GM12878 (cell line): ENCODE results near the gene TERB1. TPM values are rescaled to one million over a fixed set of nuclear protein-coding genes. Genes with fewer than 3 reads are reported as not detected.

Experiments
- ATAC-seq: fragments of 200-7000 bp; cut with Tn5 transposase; 3 replicates; pipeline ENCODE4 v1.9.1; 2020; ENCODE audit warnings: mild to moderate bottlenecking, moderate library complexity
- BruUV-seq: library from RNA; stranded (reverse); fragments of 400-500 nt; replicated peaks from 2 replicates; lab custom pipeline; 2021; lab: Mats Ljungman, UMichigan
- CTCF ChIA-PET: fragments of 300-600 bp; sonication (Branson Sonifier 250); formaldehyde crosslinking; extraction: SDS; loops from one replicate; lab custom pipeline; 2021; ENCODE audit warnings: inconsistent platforms; lab: Yijun Ruan, JAX
- POLR2A ChIA-PET: fragments of 350-600 bp; formaldehyde crosslinking; extraction: SDS; loops from one replicate; lab custom pipeline; 2021; ENCODE audit warnings: inconsistent platforms; lab: Charles Lee
- RAD21 ChIA-PET: fragments of 300-600 bp; sonication (Branson Sonifier 250); formaldehyde crosslinking; loops from one replicate; lab custom pipeline; 2023; ENCODE audit warnings: antibody characterized with exemption; ENCODE audit not compliant: unreplicated experiment; lab: Charles Lee
- SMC1A ChIA-PET: fragments of 300-600 bp; sonication (Branson Sonifier 250); formaldehyde crosslinking; loops from one replicate; lab custom pipeline; 2023; ENCODE audit not compliant: unreplicated experiment, uncharacterized antibody; lab: Charles Lee
- DNase-seq: peaks from one replicate; pipeline ENCODE4 v3.0.0-alpha.2; 2011; ENCODE audit warnings: low read depth, low spot score
- FAIRE-seq: peaks from 3 replicates; lab custom pipeline; 2011; peaks lifted over from hg19 to GRCh38; lab: Jason Lieb, UNC
- H2AFZ ChIP-seq: 2 replicates; pipeline ENCODE4 v1.6.0; 2011; ENCODE audit warnings: low read depth, low read length, control low read depth; ENCODE audit not compliant: control insufficient read depth
- H3K27ac ChIP-seq: 2 replicates; pipeline ENCODE4 v1.5.1; 2011; ENCODE audit warnings: control low read depth; ENCODE audit not compliant: control insufficient read depth, insufficient read depth
- H3K27me3 ChIP-seq, 2 experiments: replicated peaks in 1 of 2; 2 replicates each; pipeline versions ENCODE4 v1.6.0 to v1.6.1; 2011; ENCODE audit warnings: low read length in 1 of 2; ENCODE audit not compliant: control insufficient read depth in 2 of 2, insufficient read depth in 2 of 2
- H3K36me3 ChIP-seq, 2 experiments: 2 replicates each; pipeline ENCODE4 v1.5.1; 2011; ENCODE audit warnings: low read length in 1 of 2; ENCODE audit not compliant: control insufficient read depth in 2 of 2, insufficient read depth in 2 of 2
- H3K4me1 ChIP-seq: 2 replicates; pipeline ENCODE4 v1.6.1; 2011; ENCODE audit warnings: mild to moderate bottlenecking, low read length, moderate library complexity, mixed read lengths; ENCODE audit not compliant: control insufficient read depth, insufficient read depth
- H3K4me2 ChIP-seq: 2 replicates; pipeline ENCODE4 v1.6.0; 2011; ENCODE audit warnings: control low read depth; ENCODE audit not compliant: control insufficient read depth, insufficient read depth
- H3K4me3 ChIP-seq: fragments of 200-600 bp; sonication (generic); 2 replicates; pipeline ENCODE4 v1.5.1; 2016
- H3K79me2 ChIP-seq: 2 replicates; pipeline ENCODE4 v1.6.0; 2011; ENCODE audit warnings: low read length; ENCODE audit not compliant: control insufficient read depth, insufficient read depth
- H3K9ac ChIP-seq: 2 replicates; pipeline ENCODE4 v1.8.0; 2011; ENCODE audit warnings: low read length, control low read depth, mixed read lengths; ENCODE audit not compliant: control insufficient read depth, insufficient read depth
- H3K9me3 ChIP-seq: replicated peaks from 3 replicates; pipeline ENCODE4 v1.5.1; 2011; ENCODE audit warnings: mild to moderate bottlenecking, low read length; ENCODE audit not compliant: control insufficient read depth, insufficient read depth
- H4K20me1 ChIP-seq: 2 replicates; pipeline ENCODE4 v1.6.0; 2011; ENCODE audit not compliant: control insufficient read depth, insufficient read depth
- E2F8 ChIP-seq: fragments of 450-650 bp; IDR thresholded peaks from 2 replicates; pipeline ENCODE4 v1.6.1; 2018; ENCODE audit warnings: mild to moderate bottlenecking, low read depth, moderate library complexity; ENCODE audit not compliant: partially characterized antibody
- POLR2AphosphoS5 ChIP-seq: IDR thresholded peaks from 2 replicates; pipeline ENCODE4 v1.6.1; 2011; ENCODE audit warnings: mild to moderate bottlenecking, low read length, inconsistent platforms
- RAD21 ChIP-seq: IDR thresholded peaks from 2 replicates; pipeline ENCODE4 v1.6.1; 2011; ENCODE audit warnings: mild to moderate bottlenecking, low read depth, low read length, moderate library complexity; ENCODE audit not compliant: insufficient read depth
- SMC3 ChIP-seq: IDR thresholded peaks from 2 replicates; pipeline ENCODE4 v1.6.1; 2011; ENCODE audit warnings: low read length, improper control_type of control experiment, borderline replicate concordance
- WGBS: methylation state at CpG from one replicate; pipeline ENCODE4 v1.1.6; 2016; ENCODE audit warnings: low lambda C conversion rate; ENCODE audit not compliant: insufficient replicate concordance, insufficient coverage; ENCODE audit errors: missing lambda C conversion rate; 5-methylcytosine and 5-hydroxymethylcytosine counted together
- in situ Hi-C: fragments of 300-500 bp; cut with MboI; formaldehyde crosslinking; loops from 9 replicates; pipeline ENCODE4 v1.14.3; 2018; ENCODE audit warnings: mixed read lengths
- intact Hi-C: fragments of 100-400 bp; cut with micrococcal nuclease; formaldehyde crosslinking; loops from one replicate; pipeline ENCODE4 v1.14.2; 2022; ENCODE audit not compliant: unreplicated experiment
- polyA plus RNA-seq, 11 experiments: library from polyadenylated mRNA; depleted of rRNA in 4 of 11; unstranded in 6 of 11; stranded (reverse) in 5 of 11; fragments of >200 nt; fragmentation: Nextera tagmentation in 4 of 11; fragmentation: Illumina TruSeq in 1 of 11; extraction: Ambion mirVana in 4 of 11; extraction: Trizol in 1 of 11; gene quantifications; 1 replicate in 1 of 11; 2 replicates in 10 of 11; pipeline versions ENCODE4 v1.2.1 to v1.2.3, GENCODE V29; 2011 to 2016; ENCODE audit warnings: inconsistent platforms in 2 of 11, missing spikeins in 2 of 11, low read depth in 1 of 11
- total RNA-seq, 4 experiments: library from RNA; depleted of rRNA in 3 of 4; stranded (reverse); fragments of >200 nt in 3 of 4; fragmentation: Illumina TruSeq in 1 of 4; extraction: Trizol in 1 of 4; gene quantifications; 2 replicates each; pipeline versions ENCODE4 v1.2.1 to v1.2.3, GENCODE V29; 2013 to 2021
- TF ChIP-seq, protein P1 (sequence below), 3 experiments: IDR thresholded peaks in 2 of 3; conservative IDR thresholded peaks in 1 of 3; 2 replicates each; pipeline ENCODE4 v1.5.1; 2011; ENCODE audit warnings: low read depth in 3 of 3, low read length in 3 of 3, mild to moderate bottlenecking in 3 of 3, control low read depth in 2 of 3, moderate library complexity in 2 of 3, inconsistent platforms in 1 of 3, mixed read lengths in 1 of 3; ENCODE audit not compliant: control insufficient read depth in 2 of 3, insufficient read depth in 1 of 3; ENCODE audit errors: extremely low read depth in 1 of 3

TERB1 gene
- total and polyA plus RNA-seq, 10 of the 15 experiments (the other 5 are each of a cell fraction or from before 2014, with no cell fraction given), result 0.03 to 0.10 (median 0.06) TPM; not detected in 7

- Histone ChIP-seq H3K9me3 (no peaks in the 10 kb centered on the region), H3K36me3 (peaks cover 24 to 36% of the 10 kb centered on the region in 2 experiments), H3K4me2 (no peak overlapping the region), H3K4me3 (no peak overlapping the region), H2AFZ (no peak overlapping the region), H3K27ac (no peak overlapping the region), H3K79me2 (no peaks in the 10 kb centered on the region), H3K4me1 (no peaks in the 10 kb centered on the region), H4K20me1 (no peaks in the 10 kb centered on the region; the same call in 1 of the 2 replicates), H3K27me3 (no peaks in the 10 kb centered on the region), H3K9ac (no peak overlapping the region)
- intact Hi-C loops, result loop anchor here (1.0 to 5.0 kb wide), 3 partner anchors 139 to 321 kb away; no protein-coding TSS in a partner anchor
- no TSS peak for BruUV-seq
- ChIA-PET RAD21 (interaction anchor here (1.0 to 1.5 kb wide), 3 partner anchors 102 to 145 kb away, joined by 3 to 9 read pairs (median 3); partner anchors contain the start of gene NAE1), POLR2A (no interaction called here), CTCF (interaction anchor here (0.7 to 5.5 kb wide), 22 partner anchors 10 to 335 kb away, joined by 3 to 76 read pairs (median 4); partner anchors contain the start of genes DYNC1LI2 and NAE1)
- in situ Hi-C loops, result no loop called here
- FAIRE-seq (peak; percentile 89), DNase-seq (no peak), ATAC-seq (peak; percentile 97)
- WGBS, result 31% methylated on average over 3 of the region's 3 CpGs
- TF ChIP-seq E2F8 (no peak), RAD21 (peak; percentile 47), POLR2AphosphoS5 (peak; percentile 12; the same call in 1 of the 2 replicates), SMC3 (peak; percentile 52; the same call in 1 of the 2 replicates)
- TF ChIP-seq, protein P1, sequence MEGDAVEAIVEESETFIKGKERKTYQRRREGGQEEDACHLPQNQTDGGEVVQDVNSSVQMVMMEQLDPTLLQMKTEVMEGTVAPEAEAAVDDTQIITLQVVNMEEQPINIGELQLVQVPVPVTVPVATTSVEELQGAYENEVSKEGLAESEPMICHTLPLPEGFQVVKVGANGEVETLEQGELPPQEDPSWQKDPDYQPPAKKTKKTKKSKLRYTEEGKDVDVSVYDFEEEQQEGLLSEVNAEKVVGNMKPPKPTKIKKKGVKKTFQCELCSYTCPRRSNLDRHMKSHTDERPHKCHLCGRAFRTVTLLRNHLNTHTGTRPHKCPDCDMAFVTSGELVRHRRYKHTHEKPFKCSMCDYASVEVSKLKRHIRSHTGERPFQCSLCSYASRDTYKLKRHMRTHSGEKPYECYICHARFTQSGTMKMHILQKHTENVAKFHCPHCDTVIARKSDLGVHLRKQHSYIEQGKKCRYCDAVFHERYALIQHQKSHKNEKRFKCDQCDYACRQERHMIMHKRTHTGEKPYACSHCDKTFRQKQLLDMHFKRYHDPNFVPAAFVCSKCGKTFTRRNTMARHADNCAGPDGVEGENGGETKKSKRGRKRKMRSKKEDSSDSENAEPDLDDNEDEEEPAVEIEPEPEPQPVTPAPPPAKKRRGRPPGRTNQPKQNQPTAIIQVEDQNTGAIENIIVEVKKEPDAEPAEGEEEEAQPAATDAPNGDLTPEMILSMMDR (IDR thresholded peaks at IDR 0.05 in 2 of 3, conservative IDR thresholded peaks at IDR 0.05 in 1 of 3; ENCODE audit: control insufficient read depth in 2 of 3, extremely low read depth in 1 of 3, insufficient read depth in 1 of 3, low read depth in 3 of 3, low read length in 3 of 3), result peak; percentile 37 to 63 (median 59); a peak in 5 of 6 replicates
- TF ChIP-seq, all 136 proteins: peak for 4
- SMC1A ChIA-PET, result interaction anchor here (0.6 to 2.8 kb wide), 10 partner anchors 10 to 632 kb away, joined by 3 to 17 read pairs (median 3); partner anchors contain the start of genes DYNC1LI2, NAE1 and PDP2
Observed at GRCh38 chr16:66728117-66728787, 73.1 kb downstream of the TERB1 start.
